PC-9 (cell line): ENCODE measurements around the gene FARP1. TPM values are rescaled to one million over a fixed set of nuclear protein-coding genes. Genes with fewer than 3 reads are reported as not detected.

ENCODE experiments used
- BruUV-seq: library from RNA; stranded (reverse); fragments of 400-500 nt; replicated peaks from 2 replicates; lab custom pipeline; 2021; lab: Mats Ljungman, UMichigan
- CTCF ChIA-PET: fragments of 300-600 bp; sonication (Branson Sonifier 250); formaldehyde crosslinking; loops from one replicate; lab custom pipeline; 2022; ENCODE audit warnings: antibody characterized with exemption; lab: Charles Lee
- POLR2A ChIA-PET: fragments of 300-600 bp; sonication (Branson Sonifier 250); formaldehyde crosslinking; loops from one replicate; lab custom pipeline; 2022; ENCODE audit warnings: antibody characterized with exemption; ENCODE audit not compliant: unreplicated experiment; lab: Charles Lee
- DNase-seq, 2 experiments: peaks; one replicate each; pipeline versions ENCODE4 v3.0.0 to v3.0.0-alpha.2; 2015 to 2022; ENCODE audit warnings: mixed read lengths in 1 of 2
- H2AFZ ChIP-seq: fragments of 200-600 bp; sonication (generic); 2 replicates; pipeline ENCODE4 v1.8.1; 2017; ENCODE audit warnings: antibody characterized with exemption
- H3F3A ChIP-seq: fragments of 200-600 bp; sonication (generic); 2 replicates; pipeline ENCODE4 v1.8.1; 2017; ENCODE audit warnings: antibody characterized with exemption, mild to moderate bottlenecking, low read depth; ENCODE audit not compliant: insufficient read depth
- H3K27ac ChIP-seq: fragments of 200-600 bp; sonication (generic); 2 replicates; pipeline ENCODE4 v1.6.1; 2016; ENCODE audit warnings: mixed run types
- H3K27me3 ChIP-seq: fragments of 200-600 bp; sonication (generic); 2 replicates; pipeline ENCODE4 v1.6.1; 2016; ENCODE audit warnings: low read depth, mixed run types; ENCODE audit not compliant: insufficient read depth
- H3K36me3 ChIP-seq: fragments of 200-600 bp; sonication (generic); 2 replicates; pipeline ENCODE4 v1.6.1; 2016; ENCODE audit warnings: low read depth, mixed run types
- H3K4me1 ChIP-seq: fragments of 200-600 bp; sonication (generic); replicated peaks from 2 replicates; pipeline ENCODE4 v1.6.1; 2016; ENCODE audit warnings: mixed run types; ENCODE audit not compliant: insufficient read depth
- H3K4me2 ChIP-seq: fragments of 200-600 bp; sonication (generic); 2 replicates; pipeline ENCODE4 v1.6.1; 2017; ENCODE audit warnings: mixed run types
- H3K4me3 ChIP-seq: fragments of 200-600 bp; sonication (generic); 2 replicates; pipeline ENCODE4 v1.6.1; 2016; ENCODE audit warnings: mixed run types
- H3K79me2 ChIP-seq: fragments of 200-600 bp; sonication (generic); 2 replicates; pipeline ENCODE4 v1.6.1; 2017; ENCODE audit warnings: low read depth, mixed run types
- H3K9me2 ChIP-seq: fragments of 200-600 bp; sonication (generic); 2 replicates; pipeline ENCODE4 v1.8.1; 2017; ENCODE audit warnings: mild to moderate bottlenecking; ENCODE audit not compliant: insufficient read depth
- H3K9me3 ChIP-seq: fragments of 200-600 bp; sonication (generic); 2 replicates; pipeline ENCODE4 v1.8.1; 2016; ENCODE audit warnings: low read depth; ENCODE audit not compliant: insufficient read depth
- H4K20me1 ChIP-seq: fragments of 200-600 bp; sonication (generic); 2 replicates; pipeline ENCODE4 v1.8.1; 2017; ENCODE audit not compliant: insufficient read depth
- EZH2 ChIP-seq: fragments of 200-600 bp; sonication (generic); IDR thresholded peaks from 2 replicates; pipeline ENCODE4 v1.8.0; 2017; ENCODE audit warnings: antibody characterized with exemption, low read depth
- intact Hi-C: fragments of 100-400 bp; cut with micrococcal nuclease; formaldehyde crosslinking; loops from one replicate; pipeline ENCODE4 v1.10.0; 2022; ENCODE audit not compliant: unreplicated experiment
- total RNA-seq: library from RNA; stranded (reverse); gene quantifications from 2 replicates; pipeline ENCODE4 v1.2.3, GENCODE V29; 2021
- TF ChIP-seq, protein P1 (sequence below): fragments of 200-600 bp; sonication (generic); conservative IDR thresholded peaks from 2 replicates; pipeline ENCODE4 v1.6.1; 2017; ENCODE audit warnings: mixed run types, antibody characterized with exemption, mild to moderate bottlenecking, moderate library complexity

Gene FARP1
- total RNA-seq, 1 experiment from 2014 or later: 62.1 TPM

DNA sequence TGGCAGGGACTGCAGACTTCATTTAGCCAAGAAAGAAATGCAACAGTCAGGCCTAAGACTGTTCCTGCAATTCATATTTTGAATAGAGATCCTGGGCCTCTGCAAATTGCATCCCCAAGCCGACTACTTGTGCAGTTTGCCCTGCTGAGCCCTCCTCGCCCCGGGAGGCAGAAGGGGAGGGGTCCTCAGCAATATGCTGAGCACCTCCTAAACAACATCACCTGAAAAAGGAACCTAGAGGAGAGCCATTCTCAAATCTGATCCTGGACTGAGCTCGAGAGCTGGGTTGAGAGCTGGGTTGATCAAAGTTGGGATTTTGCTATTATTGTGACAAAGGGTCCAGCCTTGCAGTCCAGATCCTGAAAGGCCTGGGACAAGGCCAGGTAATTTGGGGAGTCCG, 304.2 kb downstream of the FARP1 start:
- Histone ChIP-seq H4K20me1 (peaks cover 4% of the 10 kb centered on the region), H3K4me1 (peaks cover 4% of the 10 kb centered on the region; the same call in 1 of the 2 replicates), H2AFZ (no peak overlapping the region), H3K36me3 (peaks cover 31% of the 10 kb centered on the region), H3K27me3 (no peaks in the 10 kb centered on the region), H3K4me2 (no peak overlapping the region), H3K9me3 (no peaks in the 10 kb centered on the region), H3F3A (peaks cover 25% of the 10 kb centered on the region), H3K27ac (no peak overlapping the region), H3K79me2 (no peaks in the 10 kb centered on the region), H3K4me3 (no peak overlapping the region), H3K9me2 (no peaks in the 10 kb centered on the region)
- DNase-seq: no peak
- BruUV-seq: no TSS peak
- ChIA-PET POLR2A (no interaction called here), CTCF (no interaction called here)
- no peak for TF ChIP-seq EZH2
- intact Hi-C loops: loop anchor here (10.0 kb wide), 1 partner anchor 398 kb away; no protein-coding TSS in a partner anchor

DNA sequence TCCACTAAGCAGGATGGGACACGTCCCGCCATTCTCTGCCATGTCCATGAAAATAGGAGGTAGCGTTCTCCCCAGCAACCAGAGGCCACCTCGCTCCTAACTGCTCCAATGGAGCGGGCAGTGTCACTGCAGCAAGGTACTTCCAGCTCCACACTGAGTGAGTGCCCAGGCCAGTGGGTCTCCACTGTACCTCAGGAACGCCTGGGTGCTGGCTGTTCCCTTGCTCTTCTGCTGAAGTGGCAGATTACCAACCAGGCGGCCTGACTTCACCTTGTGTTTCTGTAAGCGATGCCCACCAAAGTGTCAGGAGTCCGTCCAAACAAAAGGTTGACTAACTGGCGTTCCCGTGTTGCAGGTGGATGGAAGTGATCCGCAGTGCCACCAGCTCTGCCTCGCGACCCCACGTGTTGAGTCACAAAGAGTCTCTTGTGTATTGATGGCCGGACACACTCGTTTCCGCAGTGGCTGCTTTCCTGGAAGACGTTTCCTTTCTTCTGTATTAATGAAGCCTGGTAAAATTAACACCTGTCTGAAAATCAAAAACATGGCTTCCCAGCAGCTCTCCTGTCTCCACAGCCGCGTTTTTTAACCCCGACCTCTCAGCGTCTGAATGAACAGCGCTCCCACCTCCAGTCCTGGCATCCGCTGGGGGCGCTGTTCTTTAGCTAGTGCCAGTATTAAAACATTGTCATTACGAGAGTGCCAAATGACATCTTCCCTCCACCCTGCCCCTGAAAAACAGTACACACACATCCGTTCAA, 305.2 kb downstream of the FARP1 start:
- BruUV-seq: no TSS peak
- H3K9me2 ChIP-seq: no peaks in the 10 kb centered on the region
- no peak overlapping the region for H2AFZ ChIP-seq
- ChIA-PET CTCF (no interaction called here), POLR2A (no interaction called here)
- DNase-seq: no peak
- TF ChIP-seq, protein P1, sequence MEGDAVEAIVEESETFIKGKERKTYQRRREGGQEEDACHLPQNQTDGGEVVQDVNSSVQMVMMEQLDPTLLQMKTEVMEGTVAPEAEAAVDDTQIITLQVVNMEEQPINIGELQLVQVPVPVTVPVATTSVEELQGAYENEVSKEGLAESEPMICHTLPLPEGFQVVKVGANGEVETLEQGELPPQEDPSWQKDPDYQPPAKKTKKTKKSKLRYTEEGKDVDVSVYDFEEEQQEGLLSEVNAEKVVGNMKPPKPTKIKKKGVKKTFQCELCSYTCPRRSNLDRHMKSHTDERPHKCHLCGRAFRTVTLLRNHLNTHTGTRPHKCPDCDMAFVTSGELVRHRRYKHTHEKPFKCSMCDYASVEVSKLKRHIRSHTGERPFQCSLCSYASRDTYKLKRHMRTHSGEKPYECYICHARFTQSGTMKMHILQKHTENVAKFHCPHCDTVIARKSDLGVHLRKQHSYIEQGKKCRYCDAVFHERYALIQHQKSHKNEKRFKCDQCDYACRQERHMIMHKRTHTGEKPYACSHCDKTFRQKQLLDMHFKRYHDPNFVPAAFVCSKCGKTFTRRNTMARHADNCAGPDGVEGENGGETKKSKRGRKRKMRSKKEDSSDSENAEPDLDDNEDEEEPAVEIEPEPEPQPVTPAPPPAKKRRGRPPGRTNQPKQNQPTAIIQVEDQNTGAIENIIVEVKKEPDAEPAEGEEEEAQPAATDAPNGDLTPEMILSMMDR: peak; percentile 51
- TF ChIP-seq EZH2: no peak
- H3K36me3 ChIP-seq: peaks cover 39% of the 10 kb centered on the region
- H3K79me2 ChIP-seq: 0 out of 2 replicates have a peak, but pooled peaks cover under 1% of the 10 kb centered on the region
- H3F3A ChIP-seq: peaks cover 28% of the 10 kb centered on the region
- no peak overlapping the region for H3K4me2 ChIP-seq
- no peaks in the 10 kb centered on the region for H3K9me3 ChIP-seq
- no peak overlapping the region for H3K4me3 ChIP-seq
- peaks cover 4% of the 10 kb centered on the region; the same call in 1 of the 2 replicates for H3K4me1 ChIP-seq
- H4K20me1 ChIP-seq: peaks cover 4% of the 10 kb centered on the region
- H3K27ac ChIP-seq: no peak overlapping the region
- no peaks in the 10 kb centered on the region for H3K27me3 ChIP-seq
- intact Hi-C loops: loop anchor here (10.0 kb wide), 1 partner anchor 397 kb away; no protein-coding TSS in a partner anchor

DNA sequence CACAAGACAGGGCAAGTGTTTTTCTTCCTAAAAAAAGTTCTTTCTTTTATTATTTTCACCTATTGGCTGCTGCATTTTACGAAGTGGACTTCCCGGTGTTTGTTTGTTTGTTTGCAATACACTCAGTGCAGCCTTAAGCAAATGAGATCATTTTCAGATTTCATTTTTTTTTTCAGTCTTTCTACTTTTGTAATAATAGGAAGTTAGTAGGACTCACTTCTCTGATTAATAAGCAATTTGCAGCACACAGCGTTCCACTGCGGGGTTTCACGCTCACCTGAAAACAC, 305.7 kb downstream of the FARP1 start:
- ChIA-PET CTCF (no interaction called here), POLR2A (no interaction called here)
- Histone ChIP-seq H2AFZ (no peak overlapping the region), H3F3A (peaks cover 32% of the 10 kb centered on the region), H3K27ac (no peak overlapping the region), H3K79me2 (0 out of 2 replicates have a peak, but pooled peaks cover 4% of the 10 kb centered on the region), H3K36me3 (peaks cover 44% of the 10 kb centered on the region), H3K9me3 (no peaks in the 10 kb centered on the region), H3K4me3 (no peak overlapping the region), H3K9me2 (no peaks in the 10 kb centered on the region), H3K27me3 (no peaks in the 10 kb centered on the region), H3K4me2 (no peak overlapping the region), H4K20me1 (peaks cover 4% of the 10 kb centered on the region), H3K4me1 (peaks cover 4% of the 10 kb centered on the region; the same call in 1 of the 2 replicates)
- no peak for DNase-seq
- intact Hi-C loops: loop anchor here (10.0 kb wide), 1 partner anchor 396 kb away; no protein-coding TSS in a partner anchor
- BruUV-seq: no TSS peak
- no peak for TF ChIP-seq EZH2
- TF ChIP-seq, protein P1: no peak; the same call in 1 of the 2 replicates
